Hypothalamus (tissue), 51 donors: ENCODE results near the gene PCCA.
"Not testable (repeated sequence)": the region's sequence is repeated elsewhere in the genome, so short reads cannot be mapped to it uniquely, and the experiment has no call there.

Experiments
- DNase-seq, 51 donors: peaks; one replicate each; lab custom pipeline; 2025; lab: John Stamatoyannopoulos, UW

PCCA gene

DNA sequence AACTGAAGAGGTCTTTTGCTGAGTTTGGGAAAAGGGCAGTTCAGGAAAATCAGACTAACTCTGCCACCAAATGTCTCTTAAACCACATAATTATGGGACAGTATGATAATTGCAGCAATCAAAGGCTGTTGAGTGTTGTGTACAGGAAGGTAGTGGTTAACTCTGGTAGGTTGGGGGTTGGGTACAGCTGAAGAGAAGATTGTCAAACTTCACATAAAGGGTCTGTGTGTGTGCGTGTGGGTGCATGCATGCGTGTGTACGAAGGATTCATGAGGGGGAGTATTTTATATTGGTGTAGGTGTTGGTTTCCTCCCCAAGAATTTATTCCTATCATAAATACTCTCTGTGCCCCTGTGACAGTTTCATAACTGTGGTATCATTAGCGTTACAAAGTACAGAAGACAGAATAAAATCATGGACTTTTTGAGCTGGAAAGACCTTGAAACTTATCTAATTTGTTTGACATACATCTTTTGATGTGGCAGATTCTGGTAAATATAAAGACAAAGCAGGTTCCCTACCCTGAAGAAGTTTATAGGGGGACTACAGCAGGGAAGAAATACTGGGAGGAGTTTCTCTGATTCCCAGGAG lies 94.1 kb downstream of the PCCA start:
- no peak for DNase-seq

DNA sequence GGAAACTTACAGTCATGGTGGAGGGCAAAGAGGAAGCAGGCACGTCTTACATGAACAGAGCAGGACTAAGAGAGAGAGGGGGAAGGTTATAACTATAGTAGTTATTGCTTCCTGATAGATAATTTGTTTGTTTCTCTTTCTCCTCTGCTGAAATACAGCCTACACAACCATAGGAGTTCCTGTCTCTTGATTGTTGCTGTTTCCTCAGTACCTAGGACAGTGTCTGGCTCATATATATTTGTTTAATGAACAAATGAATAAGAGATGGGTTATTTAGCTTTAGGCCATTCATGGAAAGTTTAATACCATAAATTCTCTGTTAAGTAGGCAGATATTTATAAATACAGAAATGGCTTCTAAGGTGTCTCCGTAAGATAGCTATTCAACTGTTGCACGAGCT lies 95.2 kb downstream of the PCCA start:
- no peak for DNase-seq

DNA sequence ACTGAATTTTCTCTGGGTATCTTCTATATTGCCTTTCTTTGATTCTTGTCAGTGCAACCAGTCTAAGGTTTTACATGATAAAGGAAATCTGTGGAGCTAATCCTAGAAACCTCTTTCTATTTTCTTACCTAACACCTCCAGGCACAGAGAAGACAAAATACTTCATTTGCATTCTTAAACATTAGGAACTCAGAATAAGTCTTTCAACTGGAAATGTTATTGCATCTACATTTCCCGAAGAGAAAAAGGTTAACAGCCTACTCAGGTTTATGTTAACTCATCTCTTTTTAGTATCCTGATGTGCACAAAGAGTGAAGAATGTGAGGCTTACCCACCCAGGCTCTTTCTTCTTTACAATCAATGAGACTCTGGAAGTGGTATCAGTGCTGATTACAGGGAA lies 106.7 kb downstream of the PCCA start:
- no peak for DNase-seq

DNA sequence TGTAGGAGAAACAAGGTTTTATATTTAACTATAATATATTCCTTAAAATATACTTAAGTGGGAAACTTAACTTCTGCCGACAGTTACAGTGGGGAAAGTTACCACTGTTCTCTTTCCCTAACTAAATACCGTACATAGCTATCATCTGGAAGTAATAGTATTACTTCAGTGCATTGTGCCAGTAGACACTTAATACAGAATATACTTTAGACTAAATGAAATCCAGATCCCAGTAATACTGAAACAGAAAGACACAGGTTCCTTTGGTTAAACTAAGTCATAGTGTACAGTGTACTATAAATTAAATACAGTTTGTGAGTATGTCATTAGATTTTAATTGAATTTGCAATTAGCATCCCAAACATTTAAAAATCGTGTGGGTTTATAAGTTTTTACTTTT lies 107.5 kb downstream of the PCCA start:
- DNase-seq, result no peak

DNA sequence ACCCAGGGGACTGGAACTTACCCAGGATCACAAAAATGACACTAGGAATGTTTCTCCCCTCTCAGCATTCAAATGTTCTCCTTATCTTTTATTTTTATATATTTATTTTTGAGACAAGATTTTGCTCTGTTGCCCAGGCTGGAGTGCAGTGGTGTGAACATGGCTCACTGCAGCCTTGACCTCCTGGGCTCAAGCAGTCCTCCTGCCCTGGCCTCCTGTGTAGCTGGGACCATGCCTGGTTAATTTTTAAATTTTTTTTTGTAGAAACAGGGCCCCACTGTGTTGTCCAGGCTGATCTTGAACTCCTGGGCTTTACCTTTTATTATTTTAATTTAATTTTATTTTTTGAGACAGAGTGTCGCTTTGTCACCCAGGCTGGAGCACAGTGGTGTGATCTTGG lies 108.2 kb downstream of the PCCA start:
- DNase-seq, result no peak

DNA sequence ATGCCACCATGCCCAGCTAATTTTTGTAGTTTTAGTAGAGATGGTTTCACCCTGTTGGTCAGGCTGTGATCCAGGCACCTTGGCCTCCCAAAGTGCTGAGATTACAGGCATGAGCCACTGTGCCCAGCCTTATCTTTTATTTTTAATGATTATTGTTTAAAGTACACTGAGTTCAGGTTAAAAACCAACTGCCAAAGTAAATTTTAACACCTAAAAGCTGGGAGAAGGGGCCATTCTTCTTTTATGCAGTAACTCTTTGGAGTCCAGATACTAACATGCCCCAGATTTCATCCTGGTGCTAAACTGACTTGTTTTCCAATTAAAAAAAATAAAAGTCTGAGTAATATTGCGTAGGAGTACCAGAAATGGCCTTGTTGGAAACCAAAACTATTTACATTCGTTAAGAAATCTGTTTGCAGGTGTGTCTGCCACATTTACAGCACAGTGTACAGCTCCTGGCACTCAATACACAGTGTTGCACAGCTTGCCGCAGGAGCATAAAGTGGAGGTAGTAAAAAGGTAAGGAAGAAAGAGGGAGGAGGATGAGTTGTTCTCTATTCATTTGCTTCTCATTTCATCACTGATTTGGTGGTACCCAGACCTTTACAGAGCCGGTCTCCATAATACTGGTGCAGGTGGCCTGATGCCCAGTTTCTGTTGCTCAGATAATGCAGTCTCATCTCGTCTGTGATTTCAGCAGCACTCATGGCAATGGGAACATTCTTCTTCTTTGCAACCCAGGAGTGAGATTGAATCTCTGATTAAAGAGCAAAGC lies 108.9 kb downstream of the PCCA start:
- DNase-seq, result no peak

DNA sequence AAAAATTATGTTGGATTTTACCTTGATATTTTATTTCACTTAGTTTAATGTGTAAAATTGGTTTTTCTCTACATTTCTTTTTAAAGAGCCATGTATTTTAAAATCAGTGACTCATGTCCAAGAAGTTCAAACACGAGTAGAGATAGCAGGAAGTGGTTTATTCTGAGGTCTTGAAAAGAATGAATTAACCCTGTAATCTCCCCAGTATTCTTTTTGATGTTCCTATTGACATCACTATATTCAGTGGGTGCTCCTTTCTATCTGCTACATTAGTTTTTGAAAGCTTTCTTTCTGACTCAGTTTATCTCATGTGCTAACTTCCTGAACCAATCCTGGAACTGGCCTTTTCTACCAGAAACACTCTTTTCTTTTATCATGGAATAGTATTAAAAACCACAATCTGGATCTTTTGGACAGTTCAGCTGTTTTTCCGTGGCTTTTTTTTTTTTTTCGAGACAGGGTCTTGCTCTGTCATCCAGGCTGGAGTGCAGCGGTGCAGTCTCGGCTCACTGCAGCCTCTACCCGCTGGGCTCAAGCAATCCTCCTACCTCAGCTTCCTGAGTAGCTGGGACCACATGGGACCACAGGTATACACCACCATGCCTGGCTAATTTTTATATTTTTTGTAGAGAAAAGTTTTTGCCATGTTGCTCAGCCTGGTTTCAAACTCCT lies 114.9 kb downstream of the PCCA start:
- no peak for DNase-seq

DNA sequence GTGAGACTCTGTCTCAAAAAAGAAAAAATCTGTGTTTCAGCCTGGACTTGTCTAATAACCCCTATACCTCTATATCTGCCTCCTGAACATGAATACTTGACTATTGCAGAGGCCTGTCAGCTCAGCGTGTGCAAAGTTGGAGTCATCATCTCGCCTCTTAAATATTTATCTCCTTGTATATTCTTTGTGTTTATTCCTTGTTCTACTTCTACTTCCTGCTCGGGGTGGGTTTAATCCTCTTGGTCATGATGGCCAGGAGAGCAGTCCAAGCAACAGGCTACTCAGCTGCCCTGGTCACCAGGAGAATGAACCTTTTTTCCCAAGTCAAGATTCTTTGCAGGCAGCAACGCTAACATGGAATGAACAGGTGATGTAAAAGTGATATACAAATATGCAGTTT lies 119.1 kb downstream of the PCCA start:
- DNase-seq, result no peak

DNA sequence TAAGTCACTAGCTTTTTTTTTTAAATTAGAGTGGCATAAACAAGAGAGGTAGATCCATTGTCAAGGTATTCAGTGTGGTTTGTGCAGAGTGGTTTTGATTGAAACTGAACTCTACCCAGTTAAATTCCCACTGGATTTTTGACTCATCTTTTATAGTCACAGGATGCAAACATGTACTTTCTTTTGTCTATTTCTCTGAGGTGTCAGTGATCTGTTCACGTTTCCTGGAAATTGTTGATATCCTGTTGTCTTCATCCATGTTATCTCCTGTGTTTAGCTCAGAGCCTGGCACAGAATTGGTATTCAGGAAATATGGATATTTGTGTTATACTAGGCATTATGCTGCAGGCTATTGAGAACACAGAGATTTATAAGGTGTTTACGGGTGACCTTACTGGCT lies 119.7 kb downstream of the PCCA start:
- no peak for DNase-seq

DNA sequence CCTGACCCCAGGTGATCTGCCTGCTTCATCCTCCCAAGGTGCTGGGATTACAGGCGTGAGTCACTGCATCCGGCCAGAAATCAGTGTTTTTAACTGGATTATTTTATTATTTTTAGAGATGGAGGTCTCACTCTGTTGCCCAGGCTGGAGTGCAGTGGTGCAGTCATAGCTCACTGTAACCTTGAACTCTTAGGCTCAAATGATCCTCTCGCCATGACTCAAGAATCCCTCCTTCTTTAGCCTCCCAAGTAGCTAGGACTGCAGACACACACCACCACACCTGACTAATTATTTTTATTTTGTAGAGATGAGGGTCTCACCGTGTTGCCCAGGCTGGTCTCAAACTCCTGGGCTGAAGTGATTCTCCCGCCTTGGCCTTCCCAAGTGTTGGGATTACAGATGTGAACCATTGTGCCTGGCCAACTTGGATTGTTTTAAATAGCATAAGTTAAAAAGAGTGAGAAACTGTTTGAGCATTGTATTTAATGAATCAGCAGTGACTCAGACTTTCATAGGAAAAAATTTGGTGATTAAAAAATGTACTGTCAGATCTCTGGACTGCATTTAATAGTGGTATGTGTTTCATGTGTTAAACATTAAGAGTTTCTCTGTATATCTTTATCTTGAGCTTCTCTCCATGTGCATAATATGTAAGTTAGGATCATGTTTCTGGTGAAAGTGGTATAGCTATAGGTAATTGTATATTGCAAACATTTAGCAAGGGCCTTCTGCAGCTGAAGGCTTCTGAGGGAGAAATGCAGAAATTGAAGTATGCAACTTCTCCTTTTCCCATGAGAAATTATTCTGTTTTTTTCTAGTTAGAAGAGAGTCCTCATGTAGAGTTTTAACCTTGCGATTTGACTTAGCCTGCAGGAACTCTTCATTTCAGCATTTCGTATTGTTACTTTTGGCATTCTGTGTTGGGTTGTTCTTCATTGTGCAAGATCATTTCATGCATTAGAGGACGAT lies 121.2 kb downstream of the PCCA start:
- DNase-seq, result no peak

DNA sequence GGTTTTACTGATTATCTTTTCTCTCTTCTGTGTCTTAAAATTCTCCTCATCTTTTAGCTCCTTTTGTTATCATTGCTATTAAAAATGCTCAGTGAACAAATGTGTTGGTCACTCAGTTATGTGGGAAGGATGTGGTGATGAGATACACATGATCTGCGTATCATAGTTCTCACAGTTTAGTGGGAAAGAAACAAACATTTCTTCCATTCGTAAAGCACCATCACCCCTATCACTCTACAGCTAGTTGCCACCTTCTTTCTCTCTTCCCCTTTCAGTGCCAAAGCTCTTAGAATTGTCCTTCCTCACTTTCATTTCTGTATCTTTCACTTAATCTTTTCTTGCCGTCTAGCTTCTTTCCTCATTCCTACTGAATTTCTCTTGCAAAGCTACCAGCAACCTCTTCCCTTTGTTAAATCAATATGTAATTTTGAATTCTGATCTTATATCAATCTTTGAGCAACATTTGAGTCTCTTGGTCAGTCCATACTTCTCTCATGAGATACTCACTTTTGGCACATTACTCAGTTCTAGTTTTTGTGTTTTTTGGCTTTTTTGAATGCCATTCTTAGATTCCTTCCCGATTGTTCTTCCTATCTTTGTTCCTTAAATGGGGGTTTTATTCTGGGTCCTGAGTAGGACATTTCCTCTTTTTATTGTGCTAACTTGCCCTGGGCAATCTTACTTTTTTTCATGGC lies 122.3 kb downstream of the PCCA start:
- DNase-seq, result no peak

DNA sequence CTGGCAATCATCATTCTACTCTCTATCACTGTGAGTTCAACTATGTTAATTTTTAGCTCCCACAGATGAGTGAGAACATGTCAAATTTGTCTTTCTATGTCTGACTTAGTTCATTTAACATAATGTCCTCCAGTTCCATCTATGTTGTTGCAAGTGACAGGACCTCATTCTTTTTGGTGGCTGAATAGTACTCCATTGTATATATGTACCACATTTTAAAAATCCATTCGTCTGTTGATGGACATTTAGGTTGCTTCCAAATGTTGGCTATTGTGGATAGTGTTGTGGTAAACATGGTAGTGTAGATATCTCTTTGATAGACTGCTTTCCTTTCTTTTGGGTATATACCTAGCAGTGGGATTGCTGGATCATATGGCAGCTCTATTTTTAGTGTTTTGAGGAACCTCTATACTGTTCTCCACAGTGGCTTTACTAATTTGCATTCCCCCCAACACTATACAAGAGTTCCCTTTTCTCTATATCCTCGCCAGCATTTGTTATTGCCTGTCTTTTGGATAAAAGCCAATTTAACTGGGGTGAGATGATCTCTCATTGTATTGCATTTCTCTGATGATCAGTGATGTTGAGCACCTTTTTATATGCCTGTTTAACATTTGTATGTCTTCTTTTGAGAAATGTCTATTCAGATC lies 124.1 kb downstream of the PCCA start:
- no peak for DNase-seq

DNA sequence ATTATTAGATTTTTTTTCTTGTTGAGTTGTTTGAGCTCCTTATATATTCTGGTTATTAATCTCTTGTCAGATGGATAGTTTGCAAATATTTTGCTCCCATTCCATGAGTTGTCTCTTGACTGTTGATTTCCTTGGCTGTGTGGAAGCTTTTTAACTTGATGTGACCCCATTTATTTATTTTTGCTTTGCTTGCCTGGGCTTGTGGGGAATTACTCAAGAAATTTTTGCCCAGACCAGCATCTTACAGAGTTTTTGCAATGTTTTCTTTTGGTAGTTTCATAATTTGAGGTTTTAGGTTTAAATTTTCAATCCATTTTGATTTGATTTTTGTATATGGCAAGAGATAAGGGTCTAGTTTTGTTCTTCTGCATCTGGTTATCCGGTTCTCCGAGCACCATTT lies 124.7 kb downstream of the PCCA start:
- DNase-seq, result no peak

DNA sequence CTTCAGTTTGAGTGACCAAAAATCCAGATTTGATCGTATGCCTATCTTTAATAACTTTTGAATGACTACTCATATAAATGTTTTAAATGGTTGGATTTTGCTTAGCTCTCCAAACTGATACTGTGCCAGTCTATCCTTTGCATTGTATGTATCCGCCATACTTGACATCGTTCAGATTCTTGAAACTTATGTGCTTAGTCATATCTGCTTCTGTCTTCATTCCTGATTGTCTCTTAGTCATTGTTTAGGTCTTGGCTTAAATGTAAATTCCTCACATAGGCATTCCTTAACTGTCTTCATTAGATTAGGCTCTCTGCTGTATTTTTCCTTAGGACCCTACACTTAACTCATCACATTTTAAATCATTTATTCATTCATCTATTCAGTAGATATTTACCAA lies 126.0 kb downstream of the PCCA start:
- DNase-seq, result no peak

DNA sequence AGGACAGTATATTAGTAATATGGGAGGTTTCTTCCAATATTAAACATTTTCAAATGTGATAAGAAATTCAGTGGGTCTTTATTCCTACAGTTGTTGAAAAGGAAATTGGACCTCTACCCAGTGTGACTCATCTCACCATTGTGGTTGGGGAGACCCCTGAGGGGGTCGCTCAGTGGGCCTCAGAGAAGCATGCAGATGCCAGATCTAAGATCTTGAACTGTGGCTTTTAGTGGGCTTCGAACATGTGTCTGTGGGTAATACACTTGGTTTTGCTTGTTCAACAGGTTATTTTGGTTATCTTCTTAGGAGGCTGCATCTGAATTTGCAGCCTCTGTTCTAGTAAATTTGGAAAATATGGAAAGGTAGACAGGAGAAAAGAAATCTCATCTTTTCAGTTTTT lies 132.3 kb downstream of the PCCA start:
- DNase-seq, result no peak

DNA sequence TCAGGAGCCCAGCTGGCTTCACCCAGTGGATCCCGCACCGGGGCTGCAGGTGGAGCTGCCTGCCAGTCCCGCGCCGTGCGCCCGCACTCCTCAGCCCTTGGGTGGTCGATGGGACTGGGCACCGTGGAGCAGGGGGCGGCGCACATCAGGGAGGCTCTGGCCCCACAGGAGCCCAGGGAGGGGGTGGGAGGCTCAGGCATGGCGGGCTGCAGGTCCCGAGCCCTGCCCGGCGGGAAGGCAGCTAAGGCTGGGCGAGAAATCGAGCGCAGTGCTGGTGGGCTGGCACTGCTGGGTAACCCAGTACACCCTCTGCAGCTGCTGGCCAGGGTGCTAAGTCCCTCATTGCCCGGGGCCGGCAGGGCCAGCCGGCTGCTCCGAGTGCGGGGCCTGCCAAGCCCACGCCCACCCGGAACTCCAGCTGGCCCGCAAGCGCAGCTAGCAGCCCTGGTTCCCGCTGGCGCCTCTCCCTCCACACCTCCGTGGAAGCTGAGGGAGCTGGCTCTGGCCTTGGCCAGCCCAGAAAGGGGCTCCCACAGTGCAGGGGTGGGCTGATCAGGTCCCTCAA lies 135.2 kb downstream of the PCCA start:
- not testable (repeated sequence) for DNase-seq

DNA sequence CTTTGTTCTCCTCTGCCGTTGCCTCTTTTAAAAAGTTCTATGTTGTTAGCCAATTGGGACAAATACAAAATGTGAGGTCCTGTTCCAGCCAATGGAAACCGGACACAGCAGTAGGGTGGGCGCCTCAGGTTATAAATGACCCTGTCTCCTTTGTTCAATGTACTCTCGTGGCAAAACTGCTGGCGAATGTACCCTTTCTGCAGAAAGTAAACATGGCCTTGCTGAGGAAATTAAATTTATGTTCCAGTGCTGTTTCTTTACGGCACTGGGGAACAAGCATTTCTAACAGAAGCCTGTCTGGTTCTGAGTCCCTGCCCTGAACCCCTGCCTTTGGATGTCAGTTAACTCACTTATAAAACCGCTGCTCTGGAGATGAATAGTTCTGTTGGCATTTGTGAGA lies 140.7 kb downstream of the PCCA start:
- DNase-seq, result no peak

DNA sequence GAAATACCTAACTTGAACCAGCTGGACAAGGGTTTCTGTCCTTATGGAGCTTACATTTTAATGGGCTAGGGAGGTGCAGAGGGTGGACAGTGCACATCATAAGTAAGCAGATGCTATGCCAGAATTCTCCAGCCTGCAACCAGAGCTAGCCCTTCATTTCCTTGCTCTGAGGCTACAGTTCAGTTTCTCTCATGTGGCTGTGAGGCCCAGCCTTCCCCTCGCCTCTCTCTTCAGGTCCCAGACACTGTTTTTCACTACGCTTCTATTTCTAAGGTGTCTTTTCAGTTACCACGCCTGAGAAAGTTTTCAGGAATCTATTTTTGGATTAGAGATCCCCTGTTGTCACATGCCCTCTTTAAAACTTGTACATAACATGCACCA lies 141.9 kb downstream of the PCCA start:
- no peak for DNase-seq

DNA sequence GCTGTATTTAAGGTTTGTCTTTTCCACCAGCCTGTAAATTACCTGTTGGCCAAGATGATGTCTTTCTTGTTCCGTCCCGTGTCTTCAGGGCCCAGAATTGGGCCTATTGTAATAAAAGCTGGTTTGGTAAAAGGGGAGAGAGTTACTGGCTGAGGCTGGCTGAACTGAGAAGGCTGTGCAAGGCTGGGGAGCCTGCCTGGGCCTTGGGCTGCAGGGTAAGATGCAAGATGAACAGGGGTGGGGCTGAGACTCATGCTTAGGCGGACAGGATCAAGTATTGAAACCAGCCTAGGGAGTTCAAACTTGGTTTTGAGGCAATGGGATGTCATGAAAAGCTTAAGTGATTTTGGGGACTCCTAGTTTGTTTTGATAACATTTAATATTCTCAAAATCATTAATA lies 142.3 kb downstream of the PCCA start:
- no peak for DNase-seq

DNA sequence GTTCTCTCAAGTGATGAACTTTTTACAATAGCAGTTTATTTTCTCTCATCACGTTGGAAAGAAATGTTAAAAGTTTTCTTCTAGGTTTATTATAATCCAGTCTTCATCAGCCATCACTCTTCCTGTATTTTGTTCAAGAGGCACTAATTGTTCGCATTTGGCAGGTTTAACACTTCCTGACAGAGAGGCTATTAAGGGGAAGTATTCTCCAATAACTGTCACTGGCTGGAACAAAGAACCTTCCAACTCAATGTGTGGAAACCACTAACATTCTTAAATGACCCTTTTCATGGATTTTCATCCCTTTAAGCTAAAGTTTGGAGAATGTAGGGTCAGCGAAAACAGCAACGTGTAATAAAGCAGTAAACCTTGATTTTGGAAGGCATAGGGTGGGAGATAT lies 145.1 kb downstream of the PCCA start:
- DNase-seq, result no peak
